Retinal pigment epithelial cell (primary cell): Measurements from ENCODE around the gene SHF.

Source experiments
- DNase-seq: peaks from one replicate; pipeline ENCODE4 v3.0.0-alpha.2; 2010; ENCODE audit warnings: low read depth
- H3K4me3 ChIP-seq: 2 replicates; pipeline ENCODE4 v1.5.1; 2011; ENCODE audit warnings: mild to moderate bottlenecking, low read length, control low read depth, moderate library complexity
- CTCF ChIP-seq: conservative IDR thresholded peaks from 2 replicates; pipeline ENCODE4 v1.5.1; 2011; ENCODE audit warnings: low read depth, low read length, control low read depth, inconsistent platforms

The SHF gene

GRCh38 chr15:45162771-45163507 is 24.8 kb downstream of the SHF start:
- no peak overlapping the region for H3K4me3 ChIP-seq

GRCh38 chr15:45161666-45162065 is 26.1 kb downstream of the SHF start:
- DNase-seq: no peak
- TF ChIP-seq CTCF: no peak

More at GRCh38 chr15:45162771-45163507, 24.8 kb downstream of the SHF start:
- TF ChIP-seq CTCF: peak; percentile 98
- peak; percentile 46 for DNase-seq

GRCh38 chr15:45157974-45158373 is 29.8 kb downstream of the SHF start:
- DNase-seq: no peak
- no peak for TF ChIP-seq CTCF

More at GRCh38 chr15:45161666-45162065, 26.1 kb downstream of the SHF start:
- H3K4me3 ChIP-seq: no peak overlapping the region

GRCh38 chr15:45156744-45157455 is 30.9 kb downstream of the SHF start:
- H3K4me3 ChIP-seq: no peak overlapping the region
- no peak for DNase-seq
- TF ChIP-seq CTCF: no peak

More at GRCh38 chr15:45157974-45158373, 29.8 kb downstream of the SHF start:
- H3K4me3 ChIP-seq: no peak overlapping the region

GRCh38 chr15:45155739-45156138 is 32.0 kb downstream of the SHF start:
- TF ChIP-seq CTCF: no peak
- no peak for DNase-seq
- no peak overlapping the region for H3K4me3 ChIP-seq

GRCh38 chr15:45151998-45152828 is 35.6 kb downstream of the SHF start:
- TF ChIP-seq CTCF: no peak
- no peak overlapping the region for H3K4me3 ChIP-seq
- no peak for DNase-seq
